MM.1S (cell line): ENCODE measurements around the gene ITGA2.

Experiments
- DNase-seq: peaks from one replicate; pipeline ENCODE4 v3.0.0-alpha.2; 2015
- H2AFZ ChIP-seq: fragments of 300-600 bp; sonication (generic); 2 replicates; pipeline ENCODE4 v1.6.0; 2016; ENCODE audit warnings: antibody characterized with exemption, low read length
- H3F3A ChIP-seq: fragments of 300-600 bp; sonication (generic); 2 replicates; pipeline ENCODE4 v1.6.1; 2016; ENCODE audit warnings: mild to moderate bottlenecking, antibody characterized with exemption, low read length, moderate library complexity, mixed read lengths; ENCODE audit not compliant: insufficient read depth
- H3K27ac ChIP-seq: fragments of 300-600 bp; sonication (generic); 2 replicates; pipeline ENCODE4 v1.5.1; 2016; ENCODE audit warnings: mild to moderate bottlenecking, low read length
- H3K27me3 ChIP-seq: fragments of 300-600 bp; sonication (generic); replicated peaks from 2 replicates; pipeline ENCODE4 v1.6.0; 2016; ENCODE audit warnings: low read length; ENCODE audit not compliant: insufficient read depth
- H3K36me3 ChIP-seq: fragments of 300-600 bp; sonication (generic); replicated peaks from 2 replicates; pipeline ENCODE4 v1.6.1; 2016; ENCODE audit warnings: mild to moderate bottlenecking, low read length, mixed read lengths; ENCODE audit not compliant: insufficient read depth
- H3K4me1 ChIP-seq: fragments of 300-600 bp; sonication (generic); 2 replicates; pipeline ENCODE4 v1.6.1; 2016; ENCODE audit warnings: low read length, mixed read lengths
- H3K4me2 ChIP-seq: fragments of 300-600 bp; sonication (generic); 2 replicates; pipeline ENCODE4 v1.6.0; 2016; ENCODE audit warnings: low read depth, low read length
- H3K4me3 ChIP-seq: fragments of 300-600 bp; sonication (generic); 2 replicates; pipeline ENCODE4 v1.5.1; 2016; ENCODE audit warnings: low read length, mixed read lengths
- H3K79me2 ChIP-seq: fragments of 300-600 bp; sonication (generic); 2 replicates; pipeline ENCODE4 v1.6.1; 2016; ENCODE audit warnings: mixed run types, low read length, mixed read lengths
- H3K9ac ChIP-seq: fragments of 300-600 bp; sonication (generic); 2 replicates; pipeline ENCODE4 v1.6.1; 2016; ENCODE audit warnings: low read length, mixed read lengths
- H3K9me2 ChIP-seq: fragments of 300-600 bp; sonication (generic); replicated peaks from 2 replicates; pipeline ENCODE4 v1.6.1; 2016; ENCODE audit warnings: mild to moderate bottlenecking, low read length, mixed read lengths; ENCODE audit not compliant: insufficient read depth
- H3K9me3 ChIP-seq: fragments of 300-600 bp; sonication (generic); replicated peaks from 2 replicates; pipeline ENCODE4 v1.6.1; 2016; ENCODE audit warnings: mild to moderate bottlenecking, low read length, mixed read lengths; ENCODE audit not compliant: insufficient read depth
- H4K20me1 ChIP-seq: fragments of 300-600 bp; sonication (generic); 2 replicates; pipeline ENCODE4 v1.6.1; 2016; ENCODE audit warnings: mild to moderate bottlenecking, low read length, moderate library complexity, mixed read lengths; ENCODE audit not compliant: insufficient read depth
- CTCF ChIP-seq: fragments of 300-600 bp; sonication (generic); IDR thresholded peaks from 2 replicates; pipeline ENCODE4 v1.5.1; 2016; ENCODE audit warnings: antibody characterized with exemption, low read length, mixed read lengths
- EZH2 ChIP-seq: fragments of 300-600 bp; sonication (generic); optimal IDR thresholded peaks from 2 replicates; pipeline ENCODE3; 2017; ENCODE audit warnings: low read depth, mild to moderate bottlenecking, antibody characterized with exemption, low read length, mixed read lengths
- EZH2phosphoT487 ChIP-seq: fragments of 300-600 bp; sonication (generic); IDR thresholded peaks from 2 replicates; pipeline ENCODE4 v1.6.1; 2018; ENCODE audit warnings: antibody characterized with exemption, low read length

Gene ITGA2

DNA sequence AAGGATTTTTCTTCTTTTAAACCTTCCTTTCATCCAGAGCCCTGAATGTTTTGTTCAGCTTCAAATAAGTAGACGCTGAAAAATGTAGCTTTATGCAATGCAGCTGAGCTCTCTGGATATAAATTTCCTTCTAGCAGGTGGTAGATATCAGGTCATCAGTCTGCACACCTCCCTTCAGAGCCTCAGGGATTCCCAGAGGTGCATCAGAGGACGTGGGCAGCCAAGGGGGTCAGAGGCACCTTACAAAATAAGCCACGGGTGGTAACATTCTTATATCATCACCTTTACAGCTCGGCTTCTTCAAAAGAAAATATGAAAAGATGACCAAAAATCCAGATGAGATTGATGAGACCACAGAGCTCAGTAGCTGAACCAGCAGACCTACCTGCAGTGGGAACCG is 101.1 kb downstream of the ITGA2 start:
- no peak overlapping the region for H3K4me3 ChIP-seq
- H3K79me2 ChIP-seq = no peaks in the 10 kb centered on the region
- no peaks in the 10 kb centered on the region for H3K36me3 ChIP-seq
- 0 out of 2 replicates have a peak, but pooled peaks cover 11% of the 10 kb centered on the region for H3K4me1 ChIP-seq
- no peak overlapping the region for H2AFZ ChIP-seq
- TF ChIP-seq CTCF (no peak), EZH2 (no peak), EZH2phosphoT487 (no peak)
- no peaks in the 10 kb centered on the region for H3K9me3 ChIP-seq
- H3K27me3 ChIP-seq = peaks cover 23% of the 10 kb centered on the region
- no peak overlapping the region for H3K27ac ChIP-seq
- peaks cover 13% of the 10 kb centered on the region; the same call in 1 of the 2 replicates for H3F3A ChIP-seq
- no peaks in the 10 kb centered on the region for H3K9me2 ChIP-seq
- no peaks in the 10 kb centered on the region for H4K20me1 ChIP-seq
- peak overlapping the region; percentile 38; the same call in 1 of the 2 replicates for H3K4me2 ChIP-seq
- H3K9ac ChIP-seq = no peak overlapping the region
- no peak for DNase-seq

DNA sequence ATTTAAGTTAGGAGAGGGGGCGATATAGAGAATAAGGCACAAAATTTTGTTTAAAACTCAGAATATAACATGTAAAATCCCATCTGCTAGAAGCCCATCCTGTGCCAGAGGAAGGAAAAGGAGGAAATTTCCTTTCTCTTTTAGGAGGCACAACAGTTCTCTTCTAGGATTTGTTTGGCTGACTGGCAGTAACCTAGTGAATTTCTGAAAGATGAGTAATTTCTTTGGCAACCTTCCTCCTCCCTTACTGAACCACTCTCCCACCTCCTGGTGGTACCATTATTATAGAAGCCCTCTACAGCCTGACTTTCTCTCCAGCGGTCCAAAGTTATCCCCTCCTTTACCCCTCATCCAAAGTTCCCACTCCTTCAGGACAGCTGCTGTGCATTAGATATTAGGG is 102.1 kb downstream of the ITGA2 start:
- H3K9me3 ChIP-seq = no peaks in the 10 kb centered on the region
- no peaks in the 10 kb centered on the region for H3K9me2 ChIP-seq
- 0 out of 2 replicates have a peak, but pooled peaks cover 11% of the 10 kb centered on the region for H3K4me1 ChIP-seq
- no peak overlapping the region for H2AFZ ChIP-seq
- H3K36me3 ChIP-seq = no peaks in the 10 kb centered on the region
- no peak for DNase-seq
- H3K4me3 ChIP-seq = no peak overlapping the region
- TF ChIP-seq CTCF (no peak), EZH2phosphoT487 (no peak), EZH2 (no peak)
- no peaks in the 10 kb centered on the region for H4K20me1 ChIP-seq
- peaks cover 23% of the 10 kb centered on the region for H3K27me3 ChIP-seq
- H3K4me2 ChIP-seq = no peak overlapping the region
- H3F3A ChIP-seq = peaks cover 13% of the 10 kb centered on the region; the same call in 1 of the 2 replicates
- H3K9ac ChIP-seq = no peak overlapping the region
- no peaks in the 10 kb centered on the region for H3K79me2 ChIP-seq
- H3K27ac ChIP-seq = no peak overlapping the region

DNA sequence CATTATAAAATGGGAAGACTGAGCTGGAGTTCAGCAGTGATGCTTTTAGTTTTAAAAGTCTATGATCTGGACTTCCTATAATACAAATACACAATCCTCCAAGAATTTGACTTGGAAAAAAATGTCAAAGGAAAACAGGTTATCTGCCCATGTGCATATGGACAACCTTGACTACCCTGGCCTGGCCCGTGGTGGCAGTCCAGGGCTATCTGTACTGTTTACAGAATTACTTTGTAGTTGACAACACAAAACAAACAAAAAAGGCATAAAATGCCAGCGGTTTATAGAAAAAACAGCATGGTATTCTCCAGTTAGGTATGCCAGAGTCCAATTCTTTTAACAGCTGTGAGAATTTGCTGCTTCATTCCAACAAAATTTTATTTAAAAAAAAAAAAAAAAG is 103.1 kb downstream of the ITGA2 start:
- no peaks in the 10 kb centered on the region for H3K9me3 ChIP-seq
- H3K36me3 ChIP-seq = no peaks in the 10 kb centered on the region
- no peaks in the 10 kb centered on the region for H3K9me2 ChIP-seq
- TF ChIP-seq EZH2phosphoT487 (no peak), EZH2 (no peak)
- peaks cover 17% of the 10 kb centered on the region for H3K27me3 ChIP-seq
- no peak overlapping the region for H3K4me2 ChIP-seq
- no peak overlapping the region for H3K4me3 ChIP-seq
- H3K27ac ChIP-seq = no peak overlapping the region
- 0 out of 2 replicates have a peak, but pooled peaks cover 11% of the 10 kb centered on the region for H3K4me1 ChIP-seq
- H3F3A ChIP-seq = peaks cover 13% of the 10 kb centered on the region; the same call in 1 of the 2 replicates
- no peak overlapping the region for H3K9ac ChIP-seq
- no peaks in the 10 kb centered on the region for H3K79me2 ChIP-seq
- no peaks in the 10 kb centered on the region for H4K20me1 ChIP-seq
- H2AFZ ChIP-seq = no peak overlapping the region
- DNase-seq = no peak

GRCh38 chr5:53095217-53095616 is 106.1 kb downstream of the ITGA2 start:
- Histone ChIP-seq H3K9me2 (no peaks in the 10 kb centered on the region), H3K36me3 (no peaks in the 10 kb centered on the region), H3K9me3 (no peaks in the 10 kb centered on the region), H3K27ac (no peak overlapping the region), H4K20me1 (no peaks in the 10 kb centered on the region), H3K79me2 (no peaks in the 10 kb centered on the region), H3K4me1 (no peaks in the 10 kb centered on the region), H3K4me2 (no peak overlapping the region), H3K27me3 (no peaks in the 10 kb centered on the region), H3F3A (0 out of 2 replicates have a peak, but pooled peaks cover under 1% of the 10 kb centered on the region), H3K4me3 (no peak overlapping the region), H3K9ac (no peak overlapping the region), H2AFZ (no peak overlapping the region)
- DNase-seq = no peak
- TF ChIP-seq EZH2phosphoT487 (no peak), CTCF (no peak), EZH2 (no peak)
